HG03378 (cell line): Measurements from ENCODE around the gene DCBLD2.
A peak's percentile ranks its signal among the peaks of the same experiment; 100 is the strongest.

Source experiments
- ATAC-seq: cut with Tn5 transposase; IDR thresholded peaks from one replicate; pipeline ENCODE4 v1.9.1; 2021; ENCODE audit warnings: mild to moderate bottlenecking, moderate library complexity; ENCODE audit not compliant: unreplicated experiment

Gene DCBLD2

GRCh38 chr3:98797905-98798304, 103.6 kb downstream of the DCBLD2 start:
- ATAC-seq: no peak

GRCh38 chr3:98796334-98796733, 105.2 kb downstream of the DCBLD2 start:
- no peak for ATAC-seq

- no peak for ATAC-seq
These were observed 107.5 kb downstream of the DCBLD2 start for GRCh38 chr3:98793971-98794370.

GRCh38 chr3:98791341-98792325, 109.9 kb downstream of the DCBLD2 start:
- ATAC-seq: no peak

- ATAC-seq: no peak
These were observed 112.8 kb downstream of the DCBLD2 start for GRCh38 chr3:98788651-98789050.

- ATAC-seq: no peak
These were observed 114.3 kb downstream of the DCBLD2 start for GRCh38 chr3:98787181-98787580.

- ATAC-seq: no peak
These were observed 115.0 kb downstream of the DCBLD2 start for GRCh38 chr3:98786364-98787006.

GRCh38 chr3:98784666-98785600, 116.6 kb downstream of the DCBLD2 start:
- ATAC-seq: no peak

GRCh38 chr3:98784042-98784441, 117.5 kb downstream of the DCBLD2 start:
- no peak for ATAC-seq

GRCh38 chr3:98782824-98783500, 118.5 kb downstream of the DCBLD2 start:
- no peak for ATAC-seq

GRCh38 chr3:98780343-98780742, 121.2 kb downstream of the DCBLD2 start:
- ATAC-seq: no peak

GRCh38 chr3:98779541-98780335, 121.8 kb downstream of the DCBLD2 start:
- ATAC-seq: no peak

- peak; percentile 39 for ATAC-seq
These were observed 122.6 kb downstream of the DCBLD2 start for GRCh38 chr3:98778852-98779413.

GRCh38 chr3:98778383-98778782, 123.1 kb downstream of the DCBLD2 start:
- no peak for ATAC-seq

- ATAC-seq: no peak
These were observed 123.7 kb downstream of the DCBLD2 start for GRCh38 chr3:98777801-98778220.

- no peak for ATAC-seq
These were observed 124.2 kb downstream of the DCBLD2 start for GRCh38 chr3:98777286-98777685.

GRCh38 chr3:98776140-98776493, 125.4 kb downstream of the DCBLD2 start:
- no peak for ATAC-seq

GRCh38 chr3:98775459-98776139, 125.9 kb downstream of the DCBLD2 start:
- no peak for ATAC-seq

- ATAC-seq: no peak
These were observed 129.5 kb downstream of the DCBLD2 start for GRCh38 chr3:98772022-98772421.
